ENCODE measurements around the gene RBBP8NL.

RBBP8NL gene

DNA sequence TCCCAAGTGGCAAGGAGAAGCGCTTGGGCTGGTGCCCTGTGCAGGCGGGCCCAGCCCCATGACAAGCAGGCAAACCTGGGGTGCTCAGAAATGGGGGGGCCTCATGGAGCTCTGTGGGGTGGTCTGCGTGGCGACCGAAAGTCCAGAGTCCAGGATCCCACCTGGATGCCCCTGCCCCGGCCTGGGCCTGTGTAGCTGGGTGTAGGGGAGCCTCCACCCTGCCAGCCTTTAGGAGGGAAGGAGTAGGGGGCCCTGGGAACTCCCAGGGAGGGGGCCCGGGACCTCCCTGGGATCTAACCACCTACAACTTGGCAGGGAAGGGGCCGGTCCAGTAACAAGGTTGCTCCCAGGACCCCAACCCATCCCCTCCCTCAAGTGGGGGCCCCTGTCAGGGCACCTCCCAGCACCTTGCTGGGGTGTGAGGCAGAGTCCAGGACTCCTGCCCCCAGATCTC is 55.7 kb downstream of the RBBP8NL start:
- no peak for DNase-seq

DNA sequence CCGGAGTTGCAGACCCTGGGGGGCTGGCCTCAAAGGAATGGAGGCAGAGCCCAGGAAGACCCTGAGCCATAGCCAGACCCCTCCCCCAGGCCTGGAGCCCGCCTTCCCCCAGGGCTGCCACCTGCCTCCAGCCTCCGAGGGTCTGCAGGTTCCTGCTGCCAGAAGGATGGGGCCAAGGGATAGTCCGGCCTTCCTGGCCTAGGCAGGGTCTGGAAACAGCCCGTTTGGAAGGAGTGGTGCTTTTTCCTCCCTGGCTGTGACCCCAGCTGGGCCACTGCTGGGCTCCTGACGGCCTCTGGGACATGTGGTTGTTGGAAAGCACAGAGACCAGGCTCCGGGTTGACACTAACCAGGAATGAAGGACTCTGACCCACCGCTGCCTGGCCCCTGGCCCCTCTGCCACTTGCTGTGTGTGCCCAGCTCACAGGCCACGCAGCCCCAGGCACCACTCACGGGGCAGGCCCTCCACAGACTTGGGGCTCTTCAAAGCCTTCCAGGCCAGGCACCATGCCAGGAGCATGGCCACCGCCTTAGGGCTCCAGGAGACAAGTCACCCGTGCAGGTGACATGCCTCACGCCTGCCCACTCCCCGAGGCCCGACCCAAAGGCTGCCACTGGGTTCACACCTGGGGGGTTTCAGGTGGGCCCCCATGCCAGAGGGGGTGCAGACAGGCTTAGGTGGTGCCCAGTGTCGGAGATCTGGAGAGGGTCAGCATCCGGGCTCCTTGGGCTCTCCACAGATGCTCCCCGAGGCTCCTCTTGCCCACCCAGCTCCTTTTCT is 56.3 kb downstream of the RBBP8NL start:
- DNase-seq: no peak

- DNase-seq: no peak
Observed at GRCh38 chr20:62370115-62370806, 57.1 kb downstream of the RBBP8NL start.

DNA sequence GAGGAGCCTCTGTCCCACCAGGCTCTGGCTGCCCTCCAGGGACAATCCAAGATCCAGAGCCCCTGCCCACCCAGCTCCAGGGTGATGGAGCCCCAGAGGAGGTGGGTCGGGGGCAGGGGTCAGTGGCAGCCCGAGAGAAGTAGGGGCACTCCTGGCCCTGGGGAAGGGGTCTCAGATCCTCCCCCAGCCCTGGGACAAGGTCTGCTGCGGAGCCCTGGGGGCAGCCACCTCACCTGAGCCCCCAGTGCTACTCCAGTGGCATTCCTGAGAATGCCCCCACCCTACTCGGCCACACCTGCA is 57.6 kb downstream of the RBBP8NL start:
- DNase-seq: no peak

DNA sequence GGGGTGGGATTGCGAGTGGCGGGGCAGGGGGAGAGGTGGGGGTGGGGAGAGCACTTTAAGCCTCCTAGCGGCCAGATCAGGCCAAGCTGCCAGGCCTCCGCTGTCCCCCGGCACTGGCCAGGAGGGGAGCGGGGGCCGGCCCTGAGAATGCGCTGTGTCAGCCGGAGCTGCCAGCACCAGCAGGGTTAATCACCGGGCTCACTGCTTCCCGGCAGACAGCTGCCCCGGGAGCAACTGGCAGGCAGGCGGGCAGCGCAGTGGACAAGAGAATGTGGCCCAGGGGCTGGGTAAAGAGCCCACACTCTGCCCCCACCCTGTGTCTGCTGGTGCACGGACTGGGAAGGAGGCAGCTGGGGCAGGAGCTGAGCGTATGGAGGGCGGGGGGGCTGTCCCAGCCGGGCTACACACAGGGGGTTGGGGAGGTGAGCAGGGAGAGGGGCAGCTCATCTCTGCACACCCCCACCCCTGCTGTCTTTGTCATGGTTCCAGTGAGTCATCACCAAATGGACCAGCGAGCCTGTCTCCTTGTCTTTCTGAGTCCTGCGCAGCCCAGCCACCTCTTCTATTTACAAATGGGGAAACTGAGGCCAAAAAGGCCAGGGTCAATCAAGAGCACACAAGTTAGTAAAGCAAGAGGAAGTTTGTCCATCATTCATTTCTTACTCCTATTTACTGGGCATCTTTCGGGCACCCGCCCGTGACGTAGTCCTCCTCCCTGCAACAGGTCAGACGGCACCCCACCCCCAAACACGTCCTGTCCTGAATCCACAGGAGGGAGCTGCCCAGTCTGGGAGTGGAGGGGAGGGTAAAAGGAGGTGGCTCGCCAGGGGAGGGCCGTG is 58.1 kb downstream of the RBBP8NL start:
- no peak for DNase-seq

GRCh38 chr20:62368392-62368975 is 58.9 kb downstream of the RBBP8NL start:
- DNase-seq: no peak

- DNase-seq: no peak
Observed at GRCh38 chr20:62367633-62368391, 59.5 kb downstream of the RBBP8NL start.

GRCh38 chr20:62367136-62367632 is 60.2 kb downstream of the RBBP8NL start, which contains the start of gene LAMA5:
TSS of gene LAMA5 (minus strand) at chr20:62367312. CDS start at chr20:62367245, 67 bp downstream.
- no peak for DNase-seq

GRCh38 chr20:62366370-62367135 is 60.8 kb downstream of the RBBP8NL start:
- DNase-seq: no peak

- DNase-seq: no peak
Observed at GRCh38 chr20:62365814-62366369, 61.4 kb downstream of the RBBP8NL start.

- no peak for DNase-seq
Observed at GRCh38 chr20:62364911-62365736, 62.2 kb downstream of the RBBP8NL start.

GRCh38 chr20:62363920-62364851 is 63.2 kb downstream of the RBBP8NL start:
- no peak for DNase-seq

- DNase-seq: no peak
Observed at GRCh38 chr20:62362991-62363919, 64.1 kb downstream of the RBBP8NL start.

DNA sequence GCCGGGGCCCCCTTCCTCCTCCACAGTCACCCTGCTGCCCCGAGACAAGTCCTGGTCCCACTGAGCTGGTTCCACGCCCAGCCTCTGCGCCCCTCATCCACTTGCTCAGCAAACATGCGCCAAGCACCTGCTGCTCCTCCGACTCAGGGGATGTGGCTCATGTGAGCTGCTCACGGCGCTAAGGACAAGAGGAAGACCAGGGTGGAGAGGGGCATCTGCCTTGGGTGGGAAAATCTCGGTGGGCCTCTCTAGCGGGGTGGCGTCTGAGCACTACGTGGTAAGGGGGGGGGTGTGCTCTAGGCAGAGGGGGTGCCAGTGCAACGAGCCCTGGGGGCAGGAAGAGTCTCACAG is 64.8 kb downstream of the RBBP8NL start:
- DNase-seq: no peak

DNA sequence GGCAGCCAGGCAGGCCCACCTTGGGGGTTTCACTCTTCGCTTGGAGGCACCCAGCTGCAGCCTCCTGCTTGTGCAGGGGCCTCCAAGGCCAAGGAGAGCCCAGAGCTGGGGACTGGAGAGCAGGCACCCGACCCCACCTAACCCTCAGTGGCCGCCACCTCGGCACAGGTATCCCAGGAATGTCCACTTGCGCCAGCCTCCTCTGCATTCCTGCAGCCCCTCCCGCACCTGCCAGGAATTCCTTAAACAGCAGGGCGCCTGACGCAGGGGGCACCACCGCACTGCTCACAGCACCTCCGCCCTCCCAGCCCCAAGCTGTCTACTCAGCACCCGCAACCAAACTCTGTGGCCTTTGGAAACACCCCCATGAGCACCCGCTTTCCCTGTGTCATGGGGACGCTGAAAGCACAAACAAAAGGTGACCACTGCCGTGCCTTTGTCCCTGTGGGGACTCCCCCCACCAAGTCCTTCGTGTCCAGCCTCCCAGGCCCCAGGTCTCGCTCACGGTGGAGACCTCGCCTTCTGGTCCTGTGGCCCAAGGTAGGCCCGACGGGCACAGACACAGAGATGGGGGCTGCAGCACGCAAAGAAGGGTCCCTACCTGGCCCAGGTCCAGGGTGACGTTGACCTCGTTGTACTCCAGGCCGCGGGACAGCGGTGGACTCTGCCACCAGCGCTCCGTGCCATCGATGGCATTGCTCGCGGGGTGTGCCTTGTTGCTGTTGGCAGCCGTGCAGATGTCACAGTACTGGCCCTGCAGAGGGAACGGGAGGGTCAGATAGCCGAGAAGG is 65.3 kb downstream of the RBBP8NL start:
- no peak for DNase-seq

GRCh38 chr20:62360854-62361798 is 66.2 kb downstream of the RBBP8NL start:
- DNase-seq: no peak

Measured in stimulated activated CD4-positive, alpha-beta T cell treated with anti-CD3 and anti-CD28 coated beads, Interleukin-2, amount 100 ng/mL, for 48 hours (primary cell).